CD4-positive, alpha-beta T cell (primary cell): ENCODE data around the gene LRRC3C. TPM values are rescaled to one million over a fixed set of nuclear protein-coding genes. Genes with fewer than 3 reads are reported as not detected.
A peak's percentile ranks its signal among the peaks of the same experiment; 100 is the strongest.
"Not testable (repeated sequence)": the region's sequence is repeated elsewhere in the genome, so short reads cannot be mapped to it uniquely, and the experiment has no call there.

Experiments
- ATAC-seq: fragments of 200-7000 bp; cut with Tn5 transposase; one replicate; pipeline ENCODE4 v1.10.0; 2022; ENCODE audit warnings: mild to moderate bottlenecking; ENCODE audit not compliant: poor library complexity
- CTCF ChIA-PET: fragments of 350-600 bp; sonication (Branson Sonifier 250); formaldehyde crosslinking; loops from one replicate; lab custom pipeline; 2021; ENCODE audit warnings: antibody characterized with exemption, inconsistent platforms; lab: Charles Lee
- POLR2A ChIA-PET: fragments of 350-600 bp; sonication (Branson Sonifier 250); formaldehyde crosslinking; loops from one replicate; lab custom pipeline; 2021; ENCODE audit warnings: antibody characterized with exemption, inconsistent platforms; lab: Charles Lee
- DNase-seq, 14 experiments: peaks; one replicate each; pipeline ENCODE4 v3.0.0-alpha.2; 2013 to 2020; ENCODE audit warnings: mixed read lengths in 2 of 14
- H3K27ac ChIP-seq, 2 donors: one replicate each; pipeline versions ENCODE4 v1.5.1 to v1.7.0; 2013; ENCODE audit warnings: low read length in 2 of 2, low read depth in 1 of 2, mild to moderate bottlenecking in 1 of 2
- H3K27me3 ChIP-seq, 2 experiments: 1 replicate in 1 of 2; 2 replicates in 1 of 2; pipeline versions ENCODE4 v1.6.1 to v1.7.0; 2013; ENCODE audit warnings: low read length in 2 of 2, control low read depth in 1 of 2, mild to moderate bottlenecking in 1 of 2, moderate library complexity in 1 of 2; ENCODE audit not compliant: insufficient read depth in 2 of 2, control insufficient read depth in 1 of 2
- H3K36me3 ChIP-seq: one replicate; pipeline ENCODE4 v1.6.1; 2013; ENCODE audit warnings: low read length, control low read depth; ENCODE audit not compliant: insufficient read depth
- H3K4me1 ChIP-seq: one replicate; pipeline ENCODE4 v1.6.1; 2013; ENCODE audit warnings: low read length, control low read depth; ENCODE audit not compliant: insufficient read depth
- H3K4me3 ChIP-seq: one replicate; pipeline ENCODE4 v1.5.1; 2013; ENCODE audit warnings: mild to moderate bottlenecking, low read length, moderate library complexity
- H3K9me3 ChIP-seq, 2 experiments: 1 replicate in 1 of 2; 2 replicates in 1 of 2; pipeline versions ENCODE4 v1.6.1 to v1.7.0; 2013; ENCODE audit warnings: low read length in 2 of 2, mild to moderate bottlenecking in 2 of 2, control low read depth in 1 of 2, moderate library complexity in 1 of 2; ENCODE audit not compliant: control insufficient read depth in 1 of 2, insufficient read depth in 1 of 2
- H3K27ac Mint-ChIP-seq: one replicate; pipeline ENCODE4 v1.8.0; 2020; ENCODE audit warnings: mixed read lengths
- H3K27me3 Mint-ChIP-seq: one replicate; pipeline ENCODE4 v1.8.0; 2021; ENCODE audit warnings: mixed read lengths
- H3K36me3 Mint-ChIP-seq: one replicate; pipeline ENCODE4 v1.8.0; 2021; ENCODE audit warnings: low read depth, mixed read lengths
- H3K4me1 Mint-ChIP-seq: one replicate; pipeline ENCODE4 v1.8.0; 2021; ENCODE audit warnings: low read depth, mixed read lengths
- H3K4me3 Mint-ChIP-seq: one replicate; pipeline ENCODE4 v1.8.0; 2020; ENCODE audit warnings: mild to moderate bottlenecking, mixed read lengths
- H3K9me3 Mint-ChIP-seq: one replicate; pipeline ENCODE4 v1.8.0; 2020; ENCODE audit warnings: mixed read lengths
- CTCF ChIP-seq: fragments of 200-600 bp; IDR thresholded peaks from one replicate; pipeline ENCODE4 v1.8.0; 2022; ENCODE audit warnings: antibody characterized with exemption, mild to moderate bottlenecking
- intact Hi-C, 2 experiments: fragments of 100-400 bp; cut with DNase I in 1 of 2; cut with micrococcal nuclease in 1 of 2; formaldehyde crosslinking; loops; one replicate each; pipeline versions ENCODE4 v1.15.1 to v1.9.0; 2023 to 2025; cut with DNase I, micrococcal nuclease
- total RNA-seq, 174 experiments: library from RNA in 2 of 174; stranded (reverse) in 2 of 174; gene quantifications; one replicate each; pipeline ENCODE4 v1.2.3 and lab custom pipeline; 2021 to 2026

LRRC3C gene
- total RNA-seq, 2 experiments from 2014 or later, result not detected

- peaks cover 24% of the 10 kb centered on the region for H3K4me1 Mint-ChIP-seq
- H3K36me3 ChIP-seq, result no peaks in the 10 kb centered on the region
- no peaks in the 10 kb centered on the region for H3K9me3 ChIP-seq
- CTCF ChIA-PET, result no interaction called here
- H3K27ac Mint-ChIP-seq, result no peak overlapping the region
- POLR2A ChIA-PET, result no interaction called here
- no peak for ATAC-seq
- H3K4me3 Mint-ChIP-seq, result no peak overlapping the region
- H3K4me3 ChIP-seq, result no peak overlapping the region
- DNase-seq, result no peak
- no peaks in the 10 kb centered on the region for H3K27me3 Mint-ChIP-seq
- no peak overlapping the region for H3K27ac ChIP-seq
- no peaks in the 10 kb centered on the region for H3K9me3 Mint-ChIP-seq
- H3K4me1 ChIP-seq, result peaks cover 13% of the 10 kb centered on the region
- intact Hi-C loops, result no loop called here
- no peak for TF ChIP-seq CTCF
- no peaks in the 10 kb centered on the region for H3K36me3 Mint-ChIP-seq
- H3K27me3 ChIP-seq, result no peaks in the 10 kb centered on the region
Observed at GRCh38 chr17:39944393-39944711, 16.8 kb downstream of the LRRC3C start.

GRCh38 chr17:39946551-39947330, 19.2 kb downstream of the LRRC3C start:
- Histone ChIP-seq H3K36me3 (no peaks in the 10 kb centered on the region), H3K4me3 (no peak overlapping the region), H3K27me3 (no peaks in the 10 kb centered on the region), H3K27ac (no peak overlapping the region), H3K9me3 (no peaks in the 10 kb centered on the region), H3K4me1 (peaks cover 3% of the 10 kb centered on the region)
- ATAC-seq (no peak), DNase-seq (no peak)
- intact Hi-C loops, result no loop called here
- Mint-ChIP-seq H3K27ac (no peak overlapping the region), H3K36me3 (no peaks in the 10 kb centered on the region), H3K4me3 (no peak overlapping the region), H3K9me3 (no peaks in the 10 kb centered on the region), H3K27me3 (no peaks in the 10 kb centered on the region), H3K4me1 (peaks cover 16% of the 10 kb centered on the region)
- POLR2A ChIA-PET, result no interaction called here
- no peak for TF ChIP-seq CTCF
- CTCF ChIA-PET, result no interaction called here

- H3K36me3 ChIP-seq, H3K27me3 ChIP-seq, H3K9me3 Mint-ChIP-seq, ATAC-seq, intact Hi-C loops, H3K27me3 Mint-ChIP-seq, H3K4me3 Mint-ChIP-seq, H3K36me3 Mint-ChIP-seq, H3K27ac ChIP-seq, H3K9me3 ChIP-seq, H3K4me3 ChIP-seq, POLR2A ChIA-PET: not testable (repeated sequence)
- Mint-ChIP-seq H3K4me1 (peaks cover 24% of the 10 kb centered on the region), H3K27ac (peak overlapping the region; percentile 14)
- H3K4me1 ChIP-seq, result peaks cover 15% of the 10 kb centered on the region
- CTCF ChIA-PET, result interaction anchor here (1.3 kb wide), 1 partner anchor 19 kb away, joined by 4 read pairs; no protein-coding TSS in a partner anchor
- peak in 1 of 14 experiments; percentile 27 for DNase-seq
Observed at GRCh38 chr17:39948489-39948828, 20.9 kb downstream of the LRRC3C start.

GRCh38 chr17:39949028-39949427, 21.5 kb downstream of the LRRC3C start:
- Histone ChIP-seq H3K4me1 (peaks cover 20% of the 10 kb centered on the region), H3K36me3 (no peaks in the 10 kb centered on the region), H3K27me3 (no peaks in the 10 kb centered on the region), H3K27ac (no peak overlapping the region), H3K9me3 (no peaks in the 10 kb centered on the region), H3K4me3 (no peak overlapping the region)
- Mint-ChIP-seq H3K27ac (peak overlapping the region; percentile 14), H3K36me3 (no peaks in the 10 kb centered on the region), H3K4me3 (no peak overlapping the region), H3K4me1 (peaks cover 28% of the 10 kb centered on the region), H3K9me3 (no peaks in the 10 kb centered on the region), H3K27me3 (no peaks in the 10 kb centered on the region)
- no peak for DNase-seq
- no peak for TF ChIP-seq CTCF
- ChIA-PET POLR2A (no interaction called here), CTCF (no interaction called here)
- ATAC-seq, result no peak
- intact Hi-C loops, result no loop called here
